ENCODE results near the gene UPF1. TPM values are rescaled to one million over a fixed set of nuclear protein-coding genes. Genes with fewer than 3 reads are reported as not detected.

Gene UPF1
- total and polyA plus RNA-seq, 2 of the 13 experiments (the other 11 are each of a cell fraction or from before 2014, with no cell fraction given): 16.9 to 41.8 TPM

DNA sequence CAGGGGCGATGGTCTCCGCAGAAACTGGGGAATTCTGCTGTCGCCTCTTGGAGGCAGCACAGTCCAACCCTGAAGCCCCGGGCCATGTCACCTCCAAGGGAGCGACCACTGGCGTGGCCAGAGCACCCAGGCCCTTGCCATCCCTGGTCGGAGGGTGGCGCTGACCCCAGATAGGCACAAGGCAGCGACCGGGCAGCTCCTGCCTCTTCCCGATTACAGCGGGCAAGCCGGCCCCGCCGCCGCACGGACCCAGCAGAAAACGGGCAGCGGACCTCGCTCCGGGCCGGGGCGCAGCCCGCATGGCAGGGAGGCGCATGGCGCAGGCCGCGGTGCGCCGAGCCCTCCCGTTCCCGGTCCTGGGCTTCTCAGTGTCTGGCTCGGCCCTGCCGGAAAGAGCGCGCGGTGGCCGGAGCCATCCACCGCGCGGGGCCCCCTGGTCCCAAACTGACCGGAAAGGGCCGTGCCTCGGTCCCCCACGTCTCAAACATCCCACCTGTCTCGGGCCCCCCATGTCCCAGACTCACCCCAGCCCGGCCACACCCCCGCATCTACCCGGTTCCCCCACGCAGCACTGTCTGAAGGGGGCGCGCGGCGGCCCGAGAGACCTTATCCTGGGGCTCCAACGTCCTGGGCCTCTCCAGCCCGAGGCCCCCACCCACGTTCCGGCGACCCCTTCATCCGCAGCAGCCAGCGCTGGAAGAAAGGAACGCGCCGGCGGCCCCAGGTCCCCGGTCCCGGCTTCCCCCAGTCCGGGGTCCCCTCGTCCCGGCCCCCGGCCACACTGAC, 63.5 kb downstream of the UPF1 start (continued):
- TF ChIP-seq, protein P1, sequence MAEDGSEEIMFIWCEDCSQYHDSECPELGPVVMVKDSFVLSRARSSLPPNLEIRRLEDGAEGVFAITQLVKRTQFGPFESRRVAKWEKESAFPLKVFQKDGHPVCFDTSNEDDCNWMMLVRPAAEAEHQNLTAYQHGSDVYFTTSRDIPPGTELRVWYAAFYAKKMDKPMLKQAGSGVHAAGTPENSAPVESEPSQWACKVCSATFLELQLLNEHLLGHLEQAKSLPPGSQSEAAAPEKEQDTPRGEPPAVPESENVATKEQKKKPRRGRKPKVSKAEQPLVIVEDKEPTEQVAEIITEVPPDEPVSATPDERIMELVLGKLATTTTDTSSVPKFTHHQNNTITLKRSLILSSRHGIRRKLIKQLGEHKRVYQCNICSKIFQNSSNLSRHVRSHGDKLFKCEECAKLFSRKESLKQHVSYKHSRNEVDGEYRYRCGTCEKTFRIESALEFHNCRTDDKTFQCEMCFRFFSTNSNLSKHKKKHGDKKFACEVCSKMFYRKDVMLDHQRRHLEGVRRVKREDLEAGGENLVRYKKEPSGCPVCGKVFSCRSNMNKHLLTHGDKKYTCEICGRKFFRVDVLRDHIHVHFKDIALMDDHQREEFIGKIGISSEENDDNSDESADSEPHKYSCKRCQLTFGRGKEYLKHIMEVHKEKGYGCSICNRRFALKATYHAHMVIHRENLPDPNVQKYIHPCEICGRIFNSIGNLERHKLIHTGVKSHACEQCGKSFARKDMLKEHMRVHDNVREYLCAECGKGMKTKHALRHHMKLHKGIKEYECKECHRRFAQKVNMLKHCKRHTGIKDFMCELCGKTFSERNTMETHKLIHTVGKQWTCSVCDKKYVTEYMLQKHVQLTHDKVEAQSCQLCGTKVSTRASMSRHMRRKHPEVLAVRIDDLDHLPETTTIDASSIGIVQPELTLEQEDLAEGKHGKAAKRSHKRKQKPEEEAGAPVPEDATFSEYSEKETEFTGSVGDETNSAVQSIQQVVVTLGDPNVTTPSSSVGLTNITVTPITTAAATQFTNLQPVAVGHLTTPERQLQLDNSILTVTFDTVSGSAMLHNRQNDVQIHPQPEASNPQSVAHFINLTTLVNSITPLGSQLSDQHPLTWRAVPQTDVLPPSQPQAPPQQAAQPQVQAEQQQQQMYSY (CRISPR knock-in tag; IDR thresholded peaks at IDR 0.05): no peak
- TF ChIP-seq SNRNP70 (IDR thresholded peaks at IDR 0.05; ENCODE audit: low read depth, low read length): no peak
- no peak for TF ChIP-seq CBX1 (IDR thresholded peaks at IDR 0.05; ENCODE audit: low read depth)
- TF ChIP-seq, protein P2, sequence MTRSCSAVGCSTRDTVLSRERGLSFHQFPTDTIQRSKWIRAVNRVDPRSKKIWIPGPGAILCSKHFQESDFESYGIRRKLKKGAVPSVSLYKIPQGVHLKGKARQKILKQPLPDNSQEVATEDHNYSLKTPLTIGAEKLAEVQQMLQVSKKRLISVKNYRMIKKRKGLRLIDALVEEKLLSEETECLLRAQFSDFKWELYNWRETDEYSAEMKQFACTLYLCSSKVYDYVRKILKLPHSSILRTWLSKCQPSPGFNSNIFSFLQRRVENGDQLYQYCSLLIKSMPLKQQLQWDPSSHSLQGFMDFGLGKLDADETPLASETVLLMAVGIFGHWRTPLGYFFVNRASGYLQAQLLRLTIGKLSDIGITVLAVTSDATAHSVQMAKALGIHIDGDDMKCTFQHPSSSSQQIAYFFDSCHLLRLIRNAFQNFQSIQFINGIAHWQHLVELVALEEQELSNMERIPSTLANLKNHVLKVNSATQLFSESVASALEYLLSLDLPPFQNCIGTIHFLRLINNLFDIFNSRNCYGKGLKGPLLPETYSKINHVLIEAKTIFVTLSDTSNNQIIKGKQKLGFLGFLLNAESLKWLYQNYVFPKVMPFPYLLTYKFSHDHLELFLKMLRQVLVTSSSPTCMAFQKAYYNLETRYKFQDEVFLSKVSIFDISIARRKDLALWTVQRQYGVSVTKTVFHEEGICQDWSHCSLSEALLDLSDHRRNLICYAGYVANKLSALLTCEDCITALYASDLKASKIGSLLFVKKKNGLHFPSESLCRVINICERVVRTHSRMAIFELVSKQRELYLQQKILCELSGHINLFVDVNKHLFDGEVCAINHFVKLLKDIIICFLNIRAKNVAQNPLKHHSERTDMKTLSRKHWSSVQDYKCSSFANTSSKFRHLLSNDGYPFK (CRISPR knock-in tag; IDR thresholded peaks at IDR 0.05; ENCODE audit: borderline replicate concordance): peak; percentile 94
- peak; percentile 61 for TF ChIP-seq TEAD3 (CRISPR knock-in tag; optimal IDR thresholded peaks at IDR 0.05; ENCODE audit: borderline replicate concordance)
- TF ChIP-seq, protein P3, sequence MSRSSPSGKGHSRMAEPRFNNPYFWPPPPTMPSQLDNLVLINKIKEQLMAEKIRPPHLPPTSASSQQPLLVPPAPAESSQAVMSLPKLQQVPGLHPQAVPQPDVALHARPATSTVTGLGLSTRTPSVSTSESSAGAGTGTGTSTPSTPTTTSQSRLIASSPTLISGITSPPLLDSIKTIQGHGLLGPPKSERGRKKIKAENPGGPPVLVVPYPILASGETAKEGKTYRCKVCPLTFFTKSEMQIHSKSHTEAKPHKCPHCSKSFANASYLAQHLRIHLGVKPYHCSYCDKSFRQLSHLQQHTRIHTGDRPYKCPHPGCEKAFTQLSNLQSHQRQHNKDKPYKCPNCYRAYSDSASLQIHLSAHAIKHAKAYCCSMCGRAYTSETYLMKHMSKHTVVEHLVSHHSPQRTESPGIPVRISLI (CRISPR knock-in tag; IDR thresholded peaks at IDR 0.05; ENCODE audit: borderline replicate concordance): no peak
- TF ChIP-seq, protein P4, sequence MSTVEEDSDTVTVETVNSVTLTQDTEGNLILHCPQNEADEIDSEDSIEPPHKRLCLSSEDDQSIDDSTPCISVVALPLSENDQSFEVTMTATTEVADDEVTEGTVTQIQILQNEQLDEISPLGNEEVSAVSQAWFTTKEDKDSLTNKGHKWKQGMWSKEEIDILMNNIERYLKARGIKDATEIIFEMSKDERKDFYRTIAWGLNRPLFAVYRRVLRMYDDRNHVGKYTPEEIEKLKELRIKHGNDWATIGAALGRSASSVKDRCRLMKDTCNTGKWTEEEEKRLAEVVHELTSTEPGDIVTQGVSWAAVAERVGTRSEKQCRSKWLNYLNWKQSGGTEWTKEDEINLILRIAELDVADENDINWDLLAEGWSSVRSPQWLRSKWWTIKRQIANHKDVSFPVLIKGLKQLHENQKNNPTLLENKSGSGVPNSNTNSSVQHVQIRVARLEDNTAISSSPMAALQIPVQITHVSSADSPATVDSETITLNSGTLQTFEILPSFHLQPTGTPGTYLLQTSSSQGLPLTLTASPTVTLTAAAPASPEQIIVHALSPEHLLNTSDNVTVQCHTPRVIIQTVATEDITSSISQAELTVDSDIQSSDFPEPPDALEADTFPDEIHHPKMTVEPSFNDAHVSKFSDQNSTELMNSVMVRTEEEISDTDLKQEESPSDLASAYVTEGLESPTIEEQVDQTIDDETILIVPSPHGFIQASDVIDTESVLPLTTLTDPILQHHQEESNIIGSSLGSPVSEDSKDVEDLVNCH (CRISPR knock-in tag; IDR thresholded peaks at IDR 0.05): no peak
- peak; percentile 73 for TF ChIP-seq ZNF501 (CRISPR knock-in tag; IDR thresholded peaks at IDR 0.05)
- TF ChIP-seq ZSCAN21 (CRISPR knock-in tag; IDR thresholded peaks at IDR 0.05; ENCODE audit: borderline replicate concordance): peak; percentile 62; the same call in 1 of the 2 replicates
- no peak for TF ChIP-seq ZNF138 (CRISPR knock-in tag; IDR thresholded peaks at IDR 0.05; ENCODE audit: low read depth)
- TF ChIP-seq, protein P5, sequence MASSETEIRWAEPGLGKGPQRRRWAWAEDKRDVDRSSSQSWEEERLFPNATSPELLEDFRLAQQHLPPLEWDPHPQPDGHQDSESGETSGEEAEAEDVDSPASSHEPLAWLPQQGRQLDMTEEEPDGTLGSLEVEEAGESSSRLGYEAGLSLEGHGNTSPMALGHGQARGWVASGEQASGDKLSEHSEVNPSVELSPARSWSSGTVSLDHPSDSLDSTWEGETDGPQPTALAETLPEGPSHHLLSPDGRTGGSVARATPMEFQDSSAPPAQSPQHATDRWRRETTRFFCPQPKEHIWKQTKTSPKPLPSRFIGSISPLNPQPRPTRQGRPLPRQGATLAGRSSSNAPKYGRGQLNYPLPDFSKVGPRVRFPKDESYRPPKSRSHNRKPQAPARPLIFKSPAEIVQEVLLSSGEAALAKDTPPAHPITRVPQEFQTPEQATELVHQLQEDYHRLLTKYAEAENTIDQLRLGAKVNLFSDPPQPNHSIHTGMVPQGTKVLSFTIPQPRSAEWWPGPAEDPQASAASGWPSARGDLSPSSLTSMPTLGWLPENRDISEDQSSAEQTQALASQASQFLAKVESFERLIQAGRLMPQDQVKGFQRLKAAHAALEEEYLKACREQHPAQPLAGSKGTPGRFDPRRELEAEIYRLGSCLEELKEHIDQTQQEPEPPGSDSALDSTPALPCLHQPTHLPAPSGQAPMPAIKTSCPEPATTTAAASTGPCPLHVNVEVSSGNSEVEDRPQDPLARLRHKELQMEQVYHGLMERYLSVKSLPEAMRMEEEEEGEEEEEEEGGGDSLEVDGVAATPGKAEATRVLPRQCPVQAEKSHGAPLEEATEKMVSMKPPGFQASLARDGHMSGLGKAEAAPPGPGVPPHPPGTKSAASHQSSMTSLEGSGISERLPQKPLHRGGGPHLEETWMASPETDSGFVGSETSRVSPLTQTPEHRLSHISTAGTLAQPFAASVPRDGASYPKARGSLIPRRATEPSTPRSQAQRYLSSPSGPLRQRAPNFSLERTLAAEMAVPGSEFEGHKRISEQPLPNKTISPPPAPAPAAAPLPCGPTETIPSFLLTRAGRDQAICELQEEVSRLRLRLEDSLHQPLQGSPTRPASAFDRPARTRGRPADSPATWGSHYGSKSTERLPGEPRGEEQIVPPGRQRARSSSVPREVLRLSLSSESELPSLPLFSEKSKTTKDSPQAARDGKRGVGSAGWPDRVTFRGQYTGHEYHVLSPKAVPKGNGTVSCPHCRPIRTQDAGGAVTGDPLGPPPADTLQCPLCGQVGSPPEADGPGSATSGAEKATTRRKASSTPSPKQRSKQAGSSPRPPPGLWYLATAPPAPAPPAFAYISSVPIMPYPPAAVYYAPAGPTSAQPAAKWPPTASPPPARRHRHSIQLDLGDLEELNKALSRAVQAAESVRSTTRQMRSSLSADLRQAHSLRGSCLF (CRISPR knock-in tag; IDR thresholded peaks at IDR 0.05; ENCODE audit: borderline replicate concordance): no peak
- TF ChIP-seq ATF7-NPFF (CRISPR knock-in tag; IDR thresholded peaks at IDR 0.05; ENCODE audit: low read depth): no peak

Measured in HepG2 (cell line).